HG02870 (cell line): ENCODE results near the gene ADARB2.

Experiments used
- ATAC-seq: cut with Tn5 transposase; IDR thresholded peaks from one replicate; pipeline ENCODE4 v1.9.1; 2021; ENCODE audit warnings: mild to moderate bottlenecking, moderate library complexity; ENCODE audit not compliant: unreplicated experiment

The ADARB2 gene

GRCh38 chr10:1509011-1509530 lies 228.3 kb downstream of the ADARB2 start:
- no peak for ATAC-seq

GRCh38 chr10:1508096-1508495 lies 229.2 kb downstream of the ADARB2 start:
- no peak for ATAC-seq

GRCh38 chr10:1507436-1507835 lies 229.9 kb downstream of the ADARB2 start:
- no peak for ATAC-seq

GRCh38 chr10:1504940-1505339 lies 232.4 kb downstream of the ADARB2 start:
- ATAC-seq: no peak

GRCh38 chr10:1504286-1504685 lies 233.0 kb downstream of the ADARB2 start:
- ATAC-seq: no peak

- no peak for ATAC-seq
Measured at GRCh38 chr10:1502451-1502850, 234.9 kb downstream of the ADARB2 start.

- ATAC-seq: no peak
Measured at GRCh38 chr10:1499359-1499957, 237.9 kb downstream of the ADARB2 start.

- ATAC-seq: no peak
Measured at GRCh38 chr10:1498746-1499358, 238.5 kb downstream of the ADARB2 start.

- no peak for ATAC-seq
Measured at GRCh38 chr10:1495915-1496517, 241.3 kb downstream of the ADARB2 start.

- no peak for ATAC-seq
Measured at GRCh38 chr10:1492641-1493040, 244.7 kb downstream of the ADARB2 start.

GRCh38 chr10:1491901-1492300 lies 245.4 kb downstream of the ADARB2 start:
- ATAC-seq: no peak

GRCh38 chr10:1489801-1490200 lies 247.5 kb downstream of the ADARB2 start:
- no peak for ATAC-seq

- peak; percentile 99 for ATAC-seq
Measured at GRCh38 chr10:1488970-1489548, 248.3 kb downstream of the ADARB2 start.

- ATAC-seq: no peak
Measured at GRCh38 chr10:1486841-1487687, 250.3 kb downstream of the ADARB2 start.

- ATAC-seq: no peak
Measured at GRCh38 chr10:1485357-1485756, 252.0 kb downstream of the ADARB2 start.

- ATAC-seq: no peak
Measured at GRCh38 chr10:1483826-1484225, 253.5 kb downstream of the ADARB2 start.

- no peak for ATAC-seq
Measured at GRCh38 chr10:1483246-1483645, 254.1 kb downstream of the ADARB2 start.

- no peak for ATAC-seq
Measured at GRCh38 chr10:1477578-1477977, 259.7 kb downstream of the ADARB2 start.

GRCh38 chr10:1476455-1476803 lies 260.9 kb downstream of the ADARB2 start:
- no peak for ATAC-seq

- no peak for ATAC-seq
Measured at GRCh38 chr10:1475771-1476454, 261.4 kb downstream of the ADARB2 start.
